Measurements from ENCODE around the gene UBE2Z. TPM values are rescaled to one million over a fixed set of nuclear protein-coding genes. Genes with fewer than 3 reads are reported as not detected.

UBE2Z gene
- total and polyA plus RNA-seq, 2 of the 13 experiments (the other 11 are each of a cell fraction or from before 2014, with no cell fraction given): 63.2 to 122 TPM

DNA sequence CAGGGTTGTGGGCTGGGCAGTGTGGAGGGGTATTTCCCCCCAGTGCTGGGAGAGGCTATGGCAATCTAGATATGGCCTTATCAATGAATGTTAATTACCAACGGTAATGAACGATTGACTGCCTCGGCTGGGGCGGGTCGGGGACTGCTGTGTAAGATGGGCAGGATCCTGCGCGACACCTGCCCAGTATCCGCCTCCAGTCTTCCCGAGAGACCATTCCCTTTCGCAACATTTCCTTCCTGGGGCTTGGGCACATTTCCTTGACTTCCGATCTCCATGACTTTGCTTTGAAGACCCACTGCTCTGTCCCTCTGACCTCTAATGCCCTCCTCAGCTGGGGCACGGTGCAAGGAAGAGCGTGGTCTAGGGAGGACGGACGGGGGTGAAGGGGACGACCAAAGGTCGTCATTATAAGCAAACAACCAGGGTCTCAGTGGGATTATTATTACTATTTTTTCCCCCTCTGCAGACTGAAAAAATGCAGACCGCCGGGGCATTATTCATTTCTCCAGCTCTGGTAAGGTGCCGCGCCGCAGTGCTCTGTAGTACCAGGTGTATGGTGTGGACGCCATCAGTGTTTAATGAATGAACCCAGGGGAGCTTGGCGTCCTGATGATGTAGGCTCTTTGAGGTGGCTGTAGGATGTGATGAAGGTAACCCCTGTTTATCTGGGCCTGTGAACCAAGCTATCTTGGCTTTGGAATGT, 15.1 kb upstream of the UBE2Z start (continued):
- TF ChIP-seq, protein P1, sequence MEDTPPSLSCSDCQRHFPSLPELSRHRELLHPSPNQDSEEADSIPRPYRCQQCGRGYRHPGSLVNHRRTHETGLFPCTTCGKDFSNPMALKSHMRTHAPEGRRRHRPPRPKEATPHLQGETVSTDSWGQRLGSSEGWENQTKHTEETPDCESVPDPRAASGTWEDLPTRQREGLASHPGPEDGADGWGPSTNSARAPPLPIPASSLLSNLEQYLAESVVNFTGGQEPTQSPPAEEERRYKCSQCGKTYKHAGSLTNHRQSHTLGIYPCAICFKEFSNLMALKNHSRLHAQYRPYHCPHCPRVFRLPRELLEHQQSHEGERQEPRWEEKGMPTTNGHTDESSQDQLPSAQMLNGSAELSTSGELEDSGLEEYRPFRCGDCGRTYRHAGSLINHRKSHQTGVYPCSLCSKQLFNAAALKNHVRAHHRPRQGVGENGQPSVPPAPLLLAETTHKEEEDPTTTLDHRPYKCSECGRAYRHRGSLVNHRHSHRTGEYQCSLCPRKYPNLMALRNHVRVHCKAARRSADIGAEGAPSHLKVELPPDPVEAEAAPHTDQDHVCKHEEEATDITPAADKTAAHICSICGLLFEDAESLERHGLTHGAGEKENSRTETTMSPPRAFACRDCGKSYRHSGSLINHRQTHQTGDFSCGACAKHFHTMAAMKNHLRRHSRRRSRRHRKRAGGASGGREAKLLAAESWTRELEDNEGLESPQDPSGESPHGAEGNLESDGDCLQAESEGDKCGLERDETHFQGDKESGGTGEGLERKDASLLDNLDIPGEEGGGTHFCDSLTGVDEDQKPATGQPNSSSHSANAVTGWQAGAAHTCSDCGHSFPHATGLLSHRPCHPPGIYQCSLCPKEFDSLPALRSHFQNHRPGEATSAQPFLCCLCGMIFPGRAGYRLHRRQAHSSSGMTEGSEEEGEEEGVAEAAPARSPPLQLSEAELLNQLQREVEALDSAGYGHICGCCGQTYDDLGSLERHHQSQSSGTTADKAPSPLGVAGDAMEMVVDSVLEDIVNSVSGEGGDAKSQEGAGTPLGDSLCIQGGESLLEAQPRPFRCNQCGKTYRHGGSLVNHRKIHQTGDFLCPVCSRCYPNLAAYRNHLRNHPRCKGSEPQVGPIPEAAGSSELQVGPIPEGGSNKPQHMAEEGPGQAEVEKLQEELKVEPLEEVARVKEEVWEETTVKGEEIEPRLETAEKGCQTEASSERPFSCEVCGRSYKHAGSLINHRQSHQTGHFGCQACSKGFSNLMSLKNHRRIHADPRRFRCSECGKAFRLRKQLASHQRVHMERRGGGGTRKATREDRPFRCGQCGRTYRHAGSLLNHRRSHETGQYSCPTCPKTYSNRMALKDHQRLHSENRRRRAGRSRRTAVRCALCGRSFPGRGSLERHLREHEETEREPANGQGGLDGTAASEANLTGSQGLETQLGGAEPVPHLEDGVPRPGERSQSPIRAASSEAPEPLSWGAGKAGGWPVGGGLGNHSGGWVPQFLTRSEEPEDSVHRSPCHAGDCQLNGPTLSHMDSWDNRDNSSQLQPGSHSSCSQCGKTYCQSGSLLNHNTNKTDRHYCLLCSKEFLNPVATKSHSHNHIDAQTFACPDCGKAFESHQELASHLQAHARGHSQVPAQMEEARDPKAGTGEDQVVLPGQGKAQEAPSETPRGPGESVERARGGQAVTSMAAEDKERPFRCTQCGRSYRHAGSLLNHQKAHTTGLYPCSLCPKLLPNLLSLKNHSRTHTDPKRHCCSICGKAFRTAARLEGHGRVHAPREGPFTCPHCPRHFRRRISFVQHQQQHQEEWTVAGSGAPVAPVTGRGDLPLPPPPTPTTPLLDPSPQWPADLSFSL (CRISPR knock-in tag; IDR thresholded peaks at IDR 0.05): no peak
- TF ChIP-seq, protein P2, sequence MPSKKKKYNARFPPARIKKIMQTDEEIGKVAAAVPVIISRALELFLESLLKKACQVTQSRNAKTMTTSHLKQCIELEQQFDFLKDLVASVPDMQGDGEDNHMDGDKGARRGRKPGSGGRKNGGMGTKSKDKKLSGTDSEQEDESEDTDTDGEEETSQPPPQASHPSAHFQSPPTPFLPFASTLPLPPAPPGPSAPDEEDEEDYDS (CRISPR knock-in tag; IDR thresholded peaks at IDR 0.05): no peak
- TF ChIP-seq CBX1 (IDR thresholded peaks at IDR 0.05; ENCODE audit: low read depth) (no peak), THAP11 (CRISPR knock-in tag; IDR thresholded peaks at IDR 0.05) (no peak), KDM3A (CRISPR knock-in tag; IDR thresholded peaks at IDR 0.05; ENCODE audit: low read depth) (0 out of 2 replicates have a peak, but pooled peaks have one; percentile 11), NCOA1 (CRISPR knock-in tag; IDR thresholded peaks at IDR 0.05) (no peak), HDAC1 (CRISPR knock-in tag; IDR thresholded peaks at IDR 0.05) (no peak), REPIN1 (CRISPR knock-in tag; IDR thresholded peaks at IDR 0.05; ENCODE audit: borderline replicate concordance, low read depth) (peak; percentile 29), ZSCAN12 (CRISPR knock-in tag; IDR thresholded peaks at IDR 0.05) (no peak), FIP1L1 (IDR thresholded peaks at IDR 0.05; ENCODE audit: borderline replicate concordance, insufficient read depth, low read depth, low read length) (no peak), PAX8 (CRISPR knock-in tag; IDR thresholded peaks at IDR 0.05; ENCODE audit: borderline replicate concordance) (0 out of 2 replicates have a peak, but pooled peaks have one; percentile 47), ZNF652 (CRISPR knock-in tag; IDR thresholded peaks at IDR 0.05; ENCODE audit: borderline replicate concordance, low read depth) (no peak)
- TF ChIP-seq, protein P3, sequence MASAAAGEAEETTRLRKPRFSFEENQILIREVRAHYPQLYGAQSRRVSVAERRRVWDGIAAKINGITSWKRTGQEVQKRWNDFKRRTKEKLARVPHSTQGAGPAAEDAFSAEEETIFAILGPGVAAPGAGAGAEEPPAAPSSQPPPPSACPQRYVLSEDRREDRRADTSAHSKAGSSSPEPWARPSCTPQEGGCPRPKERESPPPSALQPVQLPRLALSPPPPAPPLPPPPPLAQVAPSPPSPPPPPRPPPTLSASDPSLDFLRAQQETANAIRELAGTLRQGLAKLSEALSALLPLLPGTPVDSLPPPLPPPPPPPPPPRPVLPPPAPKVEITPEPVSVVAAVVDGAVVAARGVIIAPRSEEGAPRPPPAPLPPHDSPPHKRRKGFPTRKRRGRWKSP (CRISPR knock-in tag; IDR thresholded peaks at IDR 0.05): no peak
- TF ChIP-seq, protein P4, sequence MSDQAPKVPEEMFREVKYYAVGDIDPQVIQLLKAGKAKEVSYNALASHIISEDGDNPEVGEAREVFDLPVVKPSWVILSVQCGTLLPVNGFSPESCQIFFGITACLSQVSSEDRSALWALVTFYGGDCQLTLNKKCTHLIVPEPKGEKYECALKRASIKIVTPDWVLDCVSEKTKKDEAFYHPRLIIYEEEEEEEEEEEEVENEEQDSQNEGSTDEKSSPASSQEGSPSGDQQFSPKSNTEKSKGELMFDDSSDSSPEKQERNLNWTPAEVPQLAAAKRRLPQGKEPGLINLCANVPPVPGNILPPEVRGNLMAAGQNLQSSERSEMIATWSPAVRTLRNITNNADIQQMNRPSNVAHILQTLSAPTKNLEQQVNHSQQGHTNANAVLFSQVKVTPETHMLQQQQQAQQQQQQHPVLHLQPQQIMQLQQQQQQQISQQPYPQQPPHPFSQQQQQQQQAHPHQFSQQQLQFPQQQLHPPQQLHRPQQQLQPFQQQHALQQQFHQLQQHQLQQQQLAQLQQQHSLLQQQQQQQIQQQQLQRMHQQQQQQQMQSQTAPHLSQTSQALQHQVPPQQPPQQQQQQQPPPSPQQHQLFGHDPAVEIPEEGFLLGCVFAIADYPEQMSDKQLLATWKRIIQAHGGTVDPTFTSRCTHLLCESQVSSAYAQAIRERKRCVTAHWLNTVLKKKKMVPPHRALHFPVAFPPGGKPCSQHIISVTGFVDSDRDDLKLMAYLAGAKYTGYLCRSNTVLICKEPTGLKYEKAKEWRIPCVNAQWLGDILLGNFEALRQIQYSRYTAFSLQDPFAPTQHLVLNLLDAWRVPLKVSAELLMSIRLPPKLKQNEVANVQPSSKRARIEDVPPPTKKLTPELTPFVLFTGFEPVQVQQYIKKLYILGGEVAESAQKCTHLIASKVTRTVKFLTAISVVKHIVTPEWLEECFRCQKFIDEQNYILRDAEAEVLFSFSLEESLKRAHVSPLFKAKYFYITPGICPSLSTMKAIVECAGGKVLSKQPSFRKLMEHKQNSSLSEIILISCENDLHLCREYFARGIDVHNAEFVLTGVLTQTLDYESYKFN (CRISPR knock-in tag; conservative IDR thresholded peaks at IDR 0.05): peak; percentile 9; the same call in 1 of the 2 replicates
- TF ChIP-seq, protein P5, sequence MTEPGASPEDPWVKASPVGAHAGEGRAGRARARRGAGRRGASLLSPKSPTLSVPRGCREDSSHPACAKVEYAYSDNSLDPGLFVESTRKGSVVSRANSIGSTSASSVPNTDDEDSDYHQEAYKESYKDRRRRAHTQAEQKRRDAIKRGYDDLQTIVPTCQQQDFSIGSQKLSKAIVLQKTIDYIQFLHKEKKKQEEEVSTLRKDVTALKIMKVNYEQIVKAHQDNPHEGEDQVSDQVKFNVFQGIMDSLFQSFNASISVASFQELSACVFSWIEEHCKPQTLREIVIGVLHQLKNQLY (CRISPR knock-in tag; IDR thresholded peaks at IDR 0.05): no peak; the same call in 1 of the 2 replicates
- TF ChIP-seq, protein P6, sequence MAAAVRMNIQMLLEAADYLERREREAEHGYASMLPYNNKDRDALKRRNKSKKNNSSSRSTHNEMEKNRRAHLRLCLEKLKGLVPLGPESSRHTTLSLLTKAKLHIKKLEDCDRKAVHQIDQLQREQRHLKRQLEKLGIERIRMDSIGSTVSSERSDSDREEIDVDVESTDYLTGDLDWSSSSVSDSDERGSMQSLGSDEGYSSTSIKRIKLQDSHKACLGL (CRISPR knock-in tag; IDR thresholded peaks at IDR 0.05): no peak; the same call in 1 of the 2 replicates

Measured in HepG2 (cell line).